A172 (cell line): ENCODE measurements around the gene MALT1. TPM values are rescaled to one million over a fixed set of nuclear protein-coding genes. Genes with fewer than 3 reads are reported as not detected.

Source experiments
- DNase-seq: peaks from one replicate; pipeline ENCODE4 v3.0.0-alpha.2; 2015; ENCODE audit warnings: low spot score
- total RNA-seq: library from RNA; depleted of rRNA; stranded (reverse); fragments of >200 nt; shearing (Covaris generic); gene quantifications from 2 replicates; pipeline ENCODE4 v1.2.3, GENCODE V29; 2014

Gene MALT1
- total RNA-seq, 1 experiment from 2014 or later, result 69.0 TPM

DNA sequence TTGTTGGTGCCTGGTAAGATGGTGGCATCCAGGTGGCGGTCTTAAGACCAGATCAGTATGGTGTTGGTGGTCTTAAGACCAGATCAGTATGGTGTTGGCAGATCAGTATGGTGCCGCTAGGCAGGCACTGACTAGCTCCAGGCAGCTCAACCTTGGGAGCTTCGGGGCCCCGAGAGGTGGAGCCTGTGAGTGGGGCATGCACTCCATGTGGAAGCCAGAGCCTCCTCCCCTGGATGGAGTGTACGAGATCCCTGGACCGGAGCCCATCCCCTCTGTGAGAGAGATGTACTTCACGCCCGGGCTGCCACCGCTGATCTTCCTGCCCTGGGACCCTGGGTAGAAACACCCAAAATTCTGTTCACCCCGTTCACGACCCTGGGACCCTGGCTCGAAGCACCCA, 19.0 kb downstream of the MALT1 start:
- no peak for DNase-seq

GRCh38 chr18:58691256-58691655, 20.0 kb downstream of the MALT1 start:
- no peak for DNase-seq

GRCh38 chr18:58692422-58693185, 21.3 kb downstream of the MALT1 start:
- no peak for DNase-seq

DNA sequence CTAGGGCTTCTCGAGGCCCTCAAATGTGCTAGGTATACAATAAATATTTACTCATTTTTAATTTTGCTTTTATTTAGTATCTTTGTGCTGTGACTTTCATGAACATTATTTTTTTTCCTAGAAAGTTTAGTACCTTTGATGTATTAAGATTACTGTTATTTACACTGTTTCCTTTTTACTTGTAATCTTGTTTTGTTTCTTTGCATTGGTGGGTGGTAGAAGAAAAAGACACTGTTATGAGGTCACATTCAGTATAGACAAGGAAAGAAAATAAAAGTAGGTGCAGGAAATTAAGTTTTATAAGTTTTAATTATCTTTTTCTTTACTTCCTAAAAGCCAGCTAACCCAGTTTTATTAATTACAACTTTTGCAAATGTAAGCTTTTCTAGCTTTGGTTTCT, 23.0 kb downstream of the MALT1 start:
- DNase-seq, result no peak

GRCh38 chr18:58694720-58695468, 23.6 kb downstream of the MALT1 start:
- DNase-seq, result no peak

DNA sequence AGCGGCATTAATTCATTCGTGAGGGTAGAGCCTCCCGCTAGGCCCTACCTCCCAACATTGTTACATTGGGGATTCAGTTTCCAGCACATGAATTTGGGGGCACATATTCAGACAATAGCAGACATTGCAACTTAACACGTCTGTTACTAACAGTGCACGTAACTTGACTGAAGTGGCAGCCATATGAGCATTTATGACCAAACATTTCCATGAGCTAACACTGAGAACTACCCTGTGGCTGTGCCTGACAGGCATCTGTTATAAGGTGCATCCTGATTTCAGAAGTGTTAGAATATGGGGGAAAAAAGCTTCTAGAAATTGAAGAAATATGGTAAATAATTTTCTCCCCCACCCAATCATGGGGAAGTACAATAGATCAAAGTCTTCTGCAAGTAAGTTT, 24.5 kb downstream of the MALT1 start:
- DNase-seq, result no peak

- DNase-seq, result no peak
Measured at GRCh38 chr18:58697146-58697545, 25.9 kb downstream of the MALT1 start.

DNA sequence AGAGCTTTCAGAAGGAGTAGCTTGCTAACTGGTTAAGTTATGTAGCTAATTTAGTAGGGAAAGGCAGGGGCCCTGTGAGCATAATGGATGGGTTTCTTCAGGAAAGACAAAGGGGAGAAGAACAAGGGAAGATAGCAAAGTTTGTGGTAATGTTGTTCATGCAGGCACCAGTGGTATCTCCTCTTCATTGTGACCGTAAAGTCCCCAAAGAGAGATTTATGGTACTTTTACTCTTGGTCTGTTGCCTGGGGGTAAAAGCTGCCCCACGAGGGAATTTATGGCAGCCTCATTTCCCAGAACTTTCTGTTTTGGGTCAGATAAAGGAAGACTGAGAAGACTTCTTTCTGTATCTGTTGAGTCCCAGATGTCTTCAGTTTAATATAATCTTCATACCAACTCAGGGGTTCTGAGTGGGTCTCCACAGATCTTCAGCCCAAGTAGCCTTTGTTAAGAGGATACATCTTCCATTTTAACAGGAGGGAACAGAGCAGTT, 27.5 kb downstream of the MALT1 start:
- DNase-seq, result no peak

- DNase-seq, result no peak
Measured at GRCh38 chr18:58699551-58699950, 28.3 kb downstream of the MALT1 start.

- DNase-seq, result no peak
Measured at GRCh38 chr18:58700209-58700608, 28.9 kb downstream of the MALT1 start.

- DNase-seq, result no peak
Measured at GRCh38 chr18:58712930-58713329, 41.7 kb downstream of the MALT1 start.

DNA sequence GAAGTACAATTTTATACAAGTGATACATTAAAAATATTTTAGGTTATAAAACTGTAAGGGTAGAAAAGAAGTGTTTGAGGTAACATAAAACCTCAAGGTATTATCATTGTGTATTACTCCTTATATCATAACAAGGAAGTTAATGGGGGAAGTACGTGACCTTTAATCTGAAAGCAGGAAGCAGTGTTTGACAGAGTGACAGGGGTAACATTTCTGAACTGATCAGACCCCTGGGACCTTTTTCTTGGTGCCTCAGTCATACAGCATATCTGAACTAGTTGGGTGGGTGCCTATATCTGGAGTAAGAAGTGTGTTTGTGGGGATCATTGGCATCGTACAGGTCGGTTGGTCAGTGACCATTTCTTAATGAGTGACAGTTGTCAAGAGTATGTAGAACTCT, 43.0 kb downstream of the MALT1 start:
- no peak for DNase-seq

- DNase-seq, result no peak
Measured at GRCh38 chr18:58714821-58715220, 43.6 kb downstream of the MALT1 start.

GRCh38 chr18:58715540-58715939, 44.3 kb downstream of the MALT1 start:
- DNase-seq, result no peak

DNA sequence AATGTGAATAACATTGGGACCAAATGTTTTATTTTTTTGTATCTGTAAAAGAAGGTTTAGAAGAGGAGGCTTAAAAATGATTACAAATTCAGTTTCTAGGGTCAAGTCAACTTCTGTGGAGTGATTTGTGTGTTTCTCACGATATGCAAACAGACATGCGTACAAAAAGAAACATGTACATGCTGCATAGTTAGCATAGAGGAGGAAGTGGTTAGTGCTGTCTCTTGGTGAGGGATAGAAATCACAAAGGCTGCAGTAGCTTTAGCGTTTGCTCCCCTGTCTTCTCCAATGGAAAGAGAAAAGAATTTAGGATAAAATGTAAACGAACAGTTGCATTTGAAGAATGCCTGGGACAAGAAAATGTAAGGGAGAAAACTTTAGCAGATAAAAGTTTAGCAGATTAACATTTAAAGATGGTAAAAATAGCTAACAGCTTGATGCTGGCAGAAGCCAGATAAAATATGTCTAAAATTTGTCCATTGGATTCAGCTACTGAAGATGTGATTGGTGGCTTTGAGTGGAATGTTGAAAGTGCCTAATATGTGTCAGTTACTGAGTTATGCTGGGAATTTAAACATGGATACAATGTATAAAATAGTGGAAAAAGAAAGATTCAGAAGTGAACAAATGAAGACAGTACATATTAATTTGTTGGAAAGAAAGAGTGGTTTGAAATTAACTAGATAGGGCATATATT, 44.9 kb downstream of the MALT1 start:
- no peak for DNase-seq

DNA sequence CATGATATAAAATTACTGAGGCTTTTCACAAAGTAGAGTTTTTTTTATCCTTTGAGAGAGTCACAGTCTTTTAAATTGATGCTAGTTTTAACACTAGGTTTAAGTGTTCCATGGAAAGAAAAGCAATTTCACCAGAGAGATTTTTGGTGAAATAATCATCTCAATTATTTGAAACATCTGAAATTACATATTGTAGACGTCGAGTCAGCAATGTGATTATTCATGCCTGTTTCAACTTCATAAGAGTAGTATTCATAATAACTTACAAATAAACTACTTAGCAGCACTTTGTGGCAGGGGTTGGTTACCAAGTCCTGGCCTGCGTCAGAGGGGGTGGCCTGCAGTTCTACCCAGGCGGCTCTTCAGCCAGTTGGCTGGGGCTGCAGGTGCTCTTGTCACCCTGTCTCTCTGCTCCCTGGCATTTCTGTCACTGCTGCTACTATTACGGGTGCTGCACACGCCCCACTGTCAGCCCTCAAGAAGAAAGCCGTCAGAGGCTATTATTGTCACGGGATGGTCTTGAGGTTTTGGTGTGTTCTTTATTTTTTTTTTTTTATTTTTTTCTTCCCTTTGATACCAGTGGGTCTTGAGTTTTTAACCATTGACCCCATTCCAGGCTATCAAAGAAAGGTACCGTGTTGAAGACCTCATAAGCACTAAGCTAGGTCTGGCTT, 50.4 kb downstream of the MALT1 start:
- no peak for DNase-seq

- no peak for DNase-seq
Measured at GRCh38 chr18:58723810-58724602, 52.7 kb downstream of the MALT1 start.

DNA sequence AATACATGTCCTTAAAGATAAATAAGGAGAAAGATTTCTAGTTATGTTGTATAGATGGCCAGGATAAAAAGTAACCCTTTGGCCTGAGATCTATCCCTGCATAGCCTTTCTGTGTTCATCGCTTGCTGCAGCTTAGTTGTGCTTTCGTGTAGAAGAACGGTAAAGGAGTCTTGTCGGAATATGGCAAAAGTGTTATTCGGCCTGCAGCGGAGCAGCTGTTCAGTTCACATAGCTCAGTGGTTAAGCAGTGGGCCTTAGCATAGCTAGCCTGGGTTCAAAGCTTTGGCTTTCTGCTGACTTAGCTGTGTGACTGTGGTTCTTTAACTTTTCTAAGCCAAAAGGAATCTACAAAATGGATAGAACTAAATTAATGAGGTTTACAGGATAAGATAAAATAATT, 55.4 kb downstream of the MALT1 start:
- no peak for DNase-seq

DNA sequence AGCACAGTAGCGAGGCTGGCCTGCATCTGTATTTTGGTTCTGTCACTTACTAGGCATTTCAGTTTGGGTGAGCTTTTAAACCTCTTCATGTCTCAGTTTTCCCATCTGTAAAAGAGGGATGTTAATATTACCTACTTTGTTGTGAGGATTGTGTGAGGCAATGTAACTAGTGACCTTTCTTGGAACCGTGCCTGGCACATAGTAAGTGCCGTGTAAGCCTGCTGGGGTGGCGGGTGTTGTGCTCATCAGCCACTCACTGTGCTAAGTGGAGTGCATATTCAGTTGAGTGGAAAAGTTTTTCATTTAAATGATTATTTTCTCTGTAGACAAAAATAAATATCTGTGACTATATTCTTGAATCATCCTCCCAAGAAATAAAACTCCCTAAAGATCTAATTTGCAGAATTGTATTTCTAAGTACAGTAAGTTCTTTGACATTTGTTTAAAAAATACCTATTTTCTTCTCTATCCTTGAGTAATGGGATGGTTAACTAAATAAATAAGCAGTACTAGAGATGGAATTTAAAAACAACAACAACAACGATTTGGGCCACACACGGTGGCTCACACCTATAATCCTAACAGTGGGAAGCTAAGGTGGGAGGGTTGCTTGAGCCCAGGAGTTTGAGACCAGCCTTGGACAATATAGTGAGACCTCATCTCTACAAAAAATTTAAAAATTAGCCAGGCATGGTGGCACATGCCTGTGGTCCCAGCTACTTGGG, 56.7 kb downstream of the MALT1 start:
- no peak for DNase-seq

- DNase-seq, result no peak
Measured at GRCh38 chr18:58728719-58729118, 57.5 kb downstream of the MALT1 start.

GRCh38 chr18:58730618-58731017, 59.4 kb downstream of the MALT1 start:
- no peak for DNase-seq
